HG02970 (cell line): ENCODE results near the gene ARHGEF39.

ENCODE experiments used
- ATAC-seq: cut with Tn5 transposase; IDR thresholded peaks from one replicate; pipeline ENCODE4 v1.9.1; 2021; ENCODE audit warnings: mild to moderate bottlenecking, moderate library complexity, moderate number of reproducible peaks; ENCODE audit not compliant: unreplicated experiment, low FRiP score

Gene ARHGEF39

GRCh38 chr9:35691757-35692301, 26.8 kb upstream of the ARHGEF39 start:
- no peak for ATAC-seq

DNA sequence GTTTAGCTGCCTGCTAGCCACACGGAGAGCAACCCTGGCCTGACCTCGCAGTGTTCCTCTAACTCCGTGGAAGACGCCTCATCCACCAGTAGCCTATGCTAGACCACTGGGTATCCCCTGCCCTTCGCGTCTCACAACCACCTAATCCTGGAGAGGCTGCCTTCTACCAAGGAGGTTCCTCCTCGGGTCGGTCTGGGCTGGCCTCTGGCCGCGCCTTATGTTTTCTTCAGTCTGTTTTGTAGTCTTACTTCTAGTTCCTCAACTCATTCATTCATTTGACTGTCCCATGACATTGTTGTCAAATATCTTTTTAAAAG, 26.3 kb upstream of the ARHGEF39 start:
- no peak for ATAC-seq

GRCh38 chr9:35690614-35691333, 25.8 kb upstream of the ARHGEF39 start:
- ATAC-seq = no peak

DNA sequence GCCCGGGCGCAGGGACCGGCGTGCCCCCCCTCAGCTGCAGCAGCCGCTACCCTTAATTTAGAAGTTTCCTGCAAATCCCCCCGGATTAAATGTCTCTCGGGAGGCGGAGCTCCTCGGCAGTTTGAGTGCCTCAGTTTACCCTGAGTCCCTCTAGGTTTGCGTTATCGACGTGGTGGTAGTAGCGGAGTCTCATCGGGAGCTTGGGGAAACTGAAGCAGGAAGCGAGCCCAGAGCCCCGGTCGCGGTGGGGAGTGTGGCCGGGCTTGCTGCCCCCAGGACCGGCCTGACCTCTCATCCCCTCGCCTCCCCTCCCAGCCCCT, 25.3 kb upstream of the ARHGEF39 start:
- no peak for ATAC-seq

DNA sequence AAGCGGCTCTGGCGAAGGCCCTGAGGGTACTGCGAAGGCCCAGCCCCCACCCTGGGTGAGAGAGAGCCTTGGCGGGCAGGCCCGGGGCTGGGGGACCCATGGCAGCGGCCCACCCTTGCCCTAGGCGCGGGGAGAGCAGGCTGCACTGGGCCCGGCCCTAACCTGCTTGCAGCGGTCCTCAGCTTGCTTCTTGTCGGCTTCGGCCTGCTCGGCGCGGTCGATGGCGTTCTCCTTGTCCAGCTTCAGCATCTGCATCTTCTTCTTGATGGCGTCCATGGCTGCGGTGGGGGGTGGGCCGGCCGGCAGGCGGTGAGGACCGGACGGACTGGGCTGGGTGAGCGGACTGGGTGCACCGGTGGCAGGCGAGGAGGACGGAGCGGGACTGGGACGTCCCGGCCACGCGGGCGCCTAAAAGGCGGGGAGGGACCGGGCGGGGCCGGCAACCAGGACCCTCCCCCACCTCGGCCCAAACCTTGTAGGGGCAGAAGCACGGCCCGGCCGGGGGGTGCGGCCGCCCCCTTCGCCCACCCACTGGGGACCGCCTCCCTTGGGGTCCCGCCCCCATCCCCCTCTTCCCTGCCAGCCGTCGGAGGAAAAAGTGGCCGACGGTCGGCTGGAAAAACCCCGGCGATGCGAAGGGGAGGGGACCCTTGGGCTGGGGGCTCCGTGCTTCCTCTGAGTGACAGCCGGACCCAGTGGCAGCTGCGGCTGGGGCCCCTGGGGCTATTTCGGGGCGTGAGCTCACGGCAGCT, 24.7 kb upstream of the ARHGEF39 start, which contains the start of gene TPM2:
Gene TPM2 (minus strand): TSS at position 384 of the 752 bp plus-strand sequence. CDS start 108 bp downstream, at position 276.
- no peak for ATAC-seq

- ATAC-seq = no peak
Observed at GRCh38 chr9:35688558-35689541, 23.9 kb upstream of the ARHGEF39 start.

GRCh38 chr9:35687972-35688557, 23.1 kb upstream of the ARHGEF39 start:
- no peak for ATAC-seq

DNA sequence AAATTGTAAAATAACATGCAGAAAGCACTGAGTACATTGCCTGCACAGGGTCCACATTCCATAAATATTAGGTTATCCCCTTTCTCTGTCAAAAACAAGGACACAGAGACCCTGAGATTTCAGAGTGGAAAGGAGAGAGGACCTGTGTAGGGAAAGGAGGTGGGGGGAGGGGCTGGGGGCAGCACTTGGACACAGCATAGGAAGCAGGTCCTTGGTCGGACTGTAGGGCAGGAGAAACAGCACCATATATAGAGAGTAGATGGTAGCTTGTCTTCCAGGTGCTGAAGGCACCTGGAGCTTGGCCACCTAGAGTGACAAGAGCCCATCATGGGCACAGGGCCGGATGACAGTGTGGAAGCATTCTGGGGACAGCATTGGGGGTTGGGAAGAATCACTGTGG, 22.3 kb upstream of the ARHGEF39 start:
- ATAC-seq = no peak

GRCh38 chr9:35686222-35687203, 21.5 kb upstream of the ARHGEF39 start:
- ATAC-seq = no peak

DNA sequence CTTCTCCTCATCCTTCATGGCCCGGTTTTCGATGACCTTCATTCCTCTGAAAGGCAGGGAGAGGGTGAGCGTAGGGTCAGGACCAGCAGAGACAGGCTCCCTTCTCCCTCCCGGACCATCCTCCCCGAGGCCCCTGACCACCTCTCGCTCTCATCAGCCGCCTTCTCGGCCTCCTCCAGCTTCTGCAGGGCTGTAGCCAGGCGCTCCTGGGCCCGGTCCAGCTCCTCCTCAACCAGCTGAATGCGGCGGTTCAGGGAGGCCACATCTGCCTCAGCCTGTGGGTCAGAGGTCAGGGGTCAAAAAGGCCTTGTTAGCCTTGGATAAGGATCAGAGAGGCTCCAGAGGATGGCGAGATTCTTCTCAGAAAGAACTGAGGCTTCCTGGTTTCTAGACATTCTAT, 20.5 kb upstream of the ARHGEF39 start:
- no peak for ATAC-seq

GRCh38 chr9:35684921-35685320, 19.9 kb upstream of the ARHGEF39 start:
- no peak for ATAC-seq

DNA sequence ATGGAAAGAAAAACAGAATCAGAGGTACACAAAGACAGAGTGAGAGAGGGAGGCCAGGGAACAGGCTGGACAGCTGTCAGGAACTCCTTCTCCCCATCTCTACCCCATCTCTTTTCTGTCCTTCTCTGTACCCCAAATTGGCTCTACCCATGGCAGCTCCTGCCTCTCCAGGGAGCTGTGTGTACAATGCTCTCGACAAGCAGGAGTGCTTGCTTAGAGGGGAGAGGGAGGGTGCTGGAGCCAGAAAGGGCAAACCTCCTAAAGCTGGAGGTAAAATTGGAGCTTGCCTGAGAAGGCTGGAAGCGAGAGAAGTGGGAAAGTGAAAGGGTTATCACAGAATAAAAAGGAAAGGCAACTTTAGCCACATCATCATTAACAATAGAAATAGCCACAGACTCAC, 18.3 kb upstream of the ARHGEF39 start:
- ATAC-seq = no peak

GRCh38 chr9:35682520-35683315, 17.7 kb upstream of the ARHGEF39 start:
- no peak for ATAC-seq

DNA sequence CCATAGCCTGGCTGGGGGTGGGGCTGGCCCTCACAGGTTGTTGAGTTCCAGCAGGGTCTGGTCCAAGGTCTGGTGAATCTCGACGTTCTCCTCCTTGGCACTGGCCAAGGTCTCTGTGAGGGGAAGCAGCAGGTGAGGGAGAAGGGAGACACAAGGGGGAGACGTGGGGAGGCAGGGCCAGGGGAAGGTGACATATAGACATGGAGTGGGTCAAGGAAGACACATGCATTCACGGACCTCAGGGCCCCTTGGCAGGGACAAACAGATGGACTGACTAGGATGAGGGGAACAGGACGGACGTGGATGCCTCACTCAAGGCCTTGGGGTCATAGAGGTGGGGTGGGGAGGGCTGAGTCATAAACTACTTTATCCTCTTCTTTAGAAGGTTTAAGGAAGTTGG, 17.1 kb upstream of the ARHGEF39 start:
- ATAC-seq = no peak

- no peak for ATAC-seq
Observed at GRCh38 chr9:35681341-35682002, 16.5 kb upstream of the ARHGEF39 start.

DNA sequence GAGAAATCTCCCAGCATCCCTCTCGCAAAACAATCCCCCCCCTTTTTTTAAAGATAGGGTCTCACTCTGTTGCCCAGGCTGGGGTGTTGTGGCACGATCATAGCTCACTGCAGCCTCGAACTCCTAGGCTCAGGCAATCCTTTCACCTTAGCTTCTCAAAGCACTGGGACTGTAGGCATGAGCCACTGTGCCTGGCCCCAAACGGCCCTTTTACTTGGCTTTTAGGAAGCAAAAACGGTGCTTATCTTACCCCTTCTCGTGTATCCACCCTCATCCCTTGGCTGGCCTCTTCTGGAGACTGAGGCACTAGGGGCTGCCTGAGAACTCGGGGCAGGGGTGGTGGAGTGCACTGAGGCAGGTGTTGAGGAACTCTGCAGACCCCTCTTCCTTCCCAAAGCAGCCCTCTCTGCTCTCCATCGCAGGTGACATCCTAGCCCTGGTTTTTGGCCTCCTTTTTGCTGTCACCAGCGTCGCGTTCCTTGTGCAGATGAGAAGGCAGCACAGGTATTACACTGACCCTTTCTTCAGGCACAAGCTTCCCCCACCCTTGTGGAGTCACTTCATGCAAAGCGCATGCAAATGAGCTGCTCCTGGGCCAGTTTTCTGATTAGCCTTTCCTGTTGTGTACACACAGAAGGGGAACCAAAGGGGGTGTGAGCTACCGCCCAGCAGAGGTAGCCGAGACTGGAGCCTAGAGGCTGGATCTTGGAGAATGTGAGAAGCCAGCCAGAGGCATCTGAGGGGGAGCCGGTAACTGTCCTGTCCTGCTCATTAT, 15.5 kb upstream of the ARHGEF39 start:
- ATAC-seq = no peak

DNA sequence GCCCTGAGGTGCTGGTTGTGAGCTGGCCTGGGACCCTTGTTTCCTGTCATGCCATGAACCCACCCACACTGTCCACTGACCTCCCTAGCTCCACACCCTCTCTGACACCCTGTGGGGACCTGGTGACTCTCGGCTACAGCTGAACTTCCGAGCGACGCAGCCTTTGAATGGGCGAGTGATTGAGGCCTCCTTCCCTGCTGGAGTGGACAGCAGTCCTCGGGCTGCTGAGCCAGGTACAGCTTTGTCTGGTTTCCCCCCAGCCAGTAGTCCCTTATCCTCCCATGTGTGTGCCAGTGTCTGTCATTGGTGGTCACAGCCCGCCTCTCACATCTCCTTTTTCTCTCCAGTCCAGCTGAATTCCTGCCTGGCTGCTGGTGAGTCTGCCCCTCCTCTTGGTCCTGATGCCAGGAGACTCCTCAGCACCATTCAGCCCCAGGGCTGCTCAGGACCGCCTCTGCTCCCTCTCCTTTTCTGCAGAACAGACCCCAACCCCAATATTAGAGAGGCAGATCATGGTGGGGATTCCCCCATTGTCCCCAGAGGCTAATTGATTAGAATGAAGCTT, 14.9 kb upstream of the ARHGEF39 start:
- ATAC-seq = no peak
